WTC11 (cell line): ENCODE data around the gene HLF.

Experiments used
- CTCF ChIP-seq: fragments of 200-600 bp; IDR thresholded peaks from 2 replicates; pipeline ENCODE4 v1.8.0; 2022; ENCODE audit warnings: antibody characterized with exemption
- EMX1 ChIP-seq: fragments of 250-450 bp; sonication (Bioruptor Pico); IDR thresholded peaks from 2 replicates; pipeline ENCODE4 v1.8.0; 2021; ENCODE audit warnings: mild to moderate bottlenecking
- ESRRA ChIP-seq: sonication (generic); formaldehyde crosslinking; IDR thresholded peaks from 2 replicates; pipeline ENCODE4 v1.8.1; 2022; ENCODE audit warnings: mild to moderate bottlenecking, missing genetic modification reagents, borderline replicate concordance
- NFYB ChIP-seq: sonication (generic); formaldehyde crosslinking; conservative IDR thresholded peaks from 2 replicates; pipeline ENCODE4 v1.8.0; 2022; ENCODE audit warnings: low read depth, missing genetic modification reagents

GRCh38 chr17:55314061-55314783 is 49.5 kb downstream of the HLF start:
- TF ChIP-seq CTCF = no peak
- TF ChIP-seq NFYB (CRISPR knock-in tag) = no peak
- no peak for TF ChIP-seq ESRRA (CRISPR knock-in tag)
- TF ChIP-seq EMX1 (CRISPR knock-in tag) = no peak
